Neural cell (in vitro differentiated cells): Measurements from ENCODE around the gene CDKAL1. TPM values are rescaled to one million over a fixed set of nuclear protein-coding genes. Genes with fewer than 3 reads are reported as not detected.

Experiments
- H2AFZ ChIP-seq: fragments of 200-600, 300-800 bp; sonication (generic), shearing (Covaris generic); 2 replicates; pipeline ENCODE4 v1.6.0; 2014; ENCODE audit warnings: low read depth, mild to moderate bottlenecking, antibody characterized with exemption, low read length, moderate library complexity
- H3F3A ChIP-seq: fragments of 200-600 bp; shearing (Covaris generic); 2 replicates; pipeline ENCODE4 v1.6.1; 2016; ENCODE audit warnings: mild to moderate bottlenecking, moderate library complexity, mixed read lengths, antibody characterized with exemption, low read length; ENCODE audit not compliant: insufficient read depth, poor library complexity, severe bottlenecking
- H3K27ac ChIP-seq: fragments of 200-600, 300-800 bp; sonication (generic), shearing (Covaris generic); 2 replicates; pipeline ENCODE4 v1.5.1; 2014; ENCODE audit warnings: mild to moderate bottlenecking, low read length, moderate library complexity
- H3K27me3 ChIP-seq: fragments of 300-800, 200-600 bp; sonication (generic), shearing (Covaris generic); 2 replicates; pipeline ENCODE4 v1.6.0; 2014; ENCODE audit warnings: mild to moderate bottlenecking, low read depth, low read length, moderate library complexity; ENCODE audit not compliant: insufficient read depth
- H3K36me3 ChIP-seq: fragments of 300-800, 200-600 bp; sonication (generic), shearing (Covaris generic); 2 replicates; pipeline ENCODE4 v1.5.1; 2014; ENCODE audit warnings: mild to moderate bottlenecking, antibody characterized with exemption, low read length, moderate library complexity; ENCODE audit not compliant: insufficient read depth
- H3K4me2 ChIP-seq: fragments of 300-800, 200-600 bp; sonication (generic), shearing (Covaris generic); 2 replicates; pipeline ENCODE4 v1.6.0; 2014; ENCODE audit warnings: mild to moderate bottlenecking, low read length
- H3K4me3 ChIP-seq: fragments of 300-800, 200-600 bp; sonication (generic), shearing (Covaris generic); 2 replicates; pipeline ENCODE4 v1.5.1; 2014; ENCODE audit warnings: mild to moderate bottlenecking, low read length, moderate library complexity
- H3K79me2 ChIP-seq: fragments of 200-600 bp; shearing (Covaris generic); replicated peaks from 2 replicates; pipeline ENCODE4 v1.6.0; 2014; ENCODE audit warnings: mild to moderate bottlenecking, low read length, moderate library complexity; ENCODE audit not compliant: insufficient read depth
- H3K9ac ChIP-seq: fragments of 300-800, 200-600 bp; sonication (generic), shearing (Covaris generic); 2 replicates; pipeline ENCODE4 v1.6.1; 2016; ENCODE audit warnings: mild to moderate bottlenecking, low read length, mixed read lengths
- H3K9me2 ChIP-seq: fragments of 200-600 bp; shearing (Covaris generic); 2 replicates; pipeline ENCODE4 v1.6.1; 2016; ENCODE audit warnings: mild to moderate bottlenecking, low read length, mixed read lengths; ENCODE audit not compliant: insufficient read depth
- H3K9me3 ChIP-seq: fragments of 200-600, 300-800 bp; sonication (generic), shearing (Covaris generic); 2 replicates; pipeline ENCODE4 v1.6.1; 2016; ENCODE audit warnings: mild to moderate bottlenecking, mixed run types, low read length, moderate library complexity, mixed read lengths
- H4K20me1 ChIP-seq: fragments of 200-600 bp; shearing (Covaris generic); 2 replicates; pipeline ENCODE4 v1.6.1; 2016; ENCODE audit warnings: mild to moderate bottlenecking, mixed run types; ENCODE audit not compliant: insufficient read depth
- EP300 ChIP-seq: fragments of 450-650 bp; conservative IDR thresholded peaks from 2 replicates; pipeline ENCODE4 v1.6.1; 2014; ENCODE audit warnings: antibody characterized with exemption, mild to moderate bottlenecking, moderate library complexity; ENCODE audit not compliant: poor library complexity, severe bottlenecking
- EZH2 ChIP-seq: fragments of 200-600, 300-800 bp; shearing (Covaris generic), sonication (generic); IDR thresholded peaks from 2 replicates; pipeline ENCODE4 v1.6.1; 2014; ENCODE audit warnings: antibody characterized with exemption, low read length, borderline replicate concordance, mild to moderate bottlenecking; ENCODE audit not compliant: insufficient read depth, poor library complexity, severe bottlenecking
- MXI1 ChIP-seq: fragments of 450-650 bp; conservative IDR thresholded peaks from 2 replicates; pipeline ENCODE4 v1.6.1; 2014; ENCODE audit warnings: antibody characterized with exemption, mild to moderate bottlenecking; ENCODE audit not compliant: poor library complexity, severe bottlenecking
- POLR2AphosphoS5 ChIP-seq: IDR thresholded peaks from 2 replicates; pipeline ENCODE4 v1.6.1; 2012
- RAD21 ChIP-seq: fragments of 450-650 bp; conservative IDR thresholded peaks from 2 replicates; pipeline ENCODE4 v1.6.1; 2014; ENCODE audit warnings: antibody characterized with exemption, mild to moderate bottlenecking, moderate library complexity
- SMC3 ChIP-seq: fragments of 450-650 bp; conservative IDR thresholded peaks from 2 replicates; pipeline ENCODE4 v1.6.1; 2014; ENCODE audit warnings: antibody characterized with exemption, mild to moderate bottlenecking, moderate library complexity; ENCODE audit not compliant: poor library complexity
- TAF1 ChIP-seq: IDR thresholded peaks from 2 replicates; pipeline ENCODE4 v1.6.1; 2012; ENCODE audit warnings: low read depth
- polyA plus RNA-seq: library from polyadenylated mRNA; depleted of rRNA; stranded (reverse); fragments of >200 nt; gene quantifications from 2 replicates; pipeline ENCODE4 v1.2.3, GENCODE V29; 2014
- TF ChIP-seq, protein P1 (sequence below): fragments of 450-650 bp; IDR thresholded peaks from 2 replicates; pipeline ENCODE4 v1.5.1; 2014; ENCODE audit warnings: antibody characterized with exemption, mild to moderate bottlenecking, moderate library complexity; ENCODE audit not compliant: poor library complexity, severe bottlenecking
- TF ChIP-seq, protein P2 (sequence below): IDR thresholded peaks from 2 replicates; pipeline ENCODE4 v1.6.1; 2012; ENCODE audit warnings: borderline replicate concordance

CDKAL1 gene
- polyA plus RNA-seq, 1 donor from 2014 or later, result 10.7 TPM

DNA sequence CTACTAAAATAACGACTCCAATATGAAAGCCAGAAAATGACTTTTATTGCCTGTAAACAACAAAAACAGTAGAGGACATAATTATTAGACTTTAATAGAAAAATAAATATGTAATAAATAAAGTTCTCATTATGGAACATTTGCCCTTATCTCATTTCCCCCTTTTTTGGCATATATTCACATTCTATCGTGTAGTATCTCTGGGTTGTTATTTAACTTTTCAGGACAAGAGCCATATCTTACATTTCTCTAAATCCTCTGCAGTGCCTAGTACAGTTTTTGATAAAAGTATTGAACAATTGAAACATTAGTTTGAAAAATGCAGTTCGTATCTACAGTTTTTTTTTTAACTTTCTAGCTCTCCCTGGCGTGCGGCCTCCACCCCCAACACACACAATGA, 617.3 kb downstream of the CDKAL1 start:
- no peaks in the 10 kb centered on the region for H3K79me2 ChIP-seq
- no peak overlapping the region for H2AFZ ChIP-seq
- peak overlapping the region; percentile 53 for H3K4me2 ChIP-seq
- H3K36me3 ChIP-seq, result no peaks in the 10 kb centered on the region
- H3K4me3 ChIP-seq, result peak overlapping the region; percentile 46
- peaks cover 5% of the 10 kb centered on the region for H3F3A ChIP-seq
- no peaks in the 10 kb centered on the region for H4K20me1 ChIP-seq
- H3K27me3 ChIP-seq, result no peaks in the 10 kb centered on the region
- H3K9ac ChIP-seq, result no peak overlapping the region
- no peaks in the 10 kb centered on the region for H3K9me2 ChIP-seq
- TF ChIP-seq, protein P1, sequence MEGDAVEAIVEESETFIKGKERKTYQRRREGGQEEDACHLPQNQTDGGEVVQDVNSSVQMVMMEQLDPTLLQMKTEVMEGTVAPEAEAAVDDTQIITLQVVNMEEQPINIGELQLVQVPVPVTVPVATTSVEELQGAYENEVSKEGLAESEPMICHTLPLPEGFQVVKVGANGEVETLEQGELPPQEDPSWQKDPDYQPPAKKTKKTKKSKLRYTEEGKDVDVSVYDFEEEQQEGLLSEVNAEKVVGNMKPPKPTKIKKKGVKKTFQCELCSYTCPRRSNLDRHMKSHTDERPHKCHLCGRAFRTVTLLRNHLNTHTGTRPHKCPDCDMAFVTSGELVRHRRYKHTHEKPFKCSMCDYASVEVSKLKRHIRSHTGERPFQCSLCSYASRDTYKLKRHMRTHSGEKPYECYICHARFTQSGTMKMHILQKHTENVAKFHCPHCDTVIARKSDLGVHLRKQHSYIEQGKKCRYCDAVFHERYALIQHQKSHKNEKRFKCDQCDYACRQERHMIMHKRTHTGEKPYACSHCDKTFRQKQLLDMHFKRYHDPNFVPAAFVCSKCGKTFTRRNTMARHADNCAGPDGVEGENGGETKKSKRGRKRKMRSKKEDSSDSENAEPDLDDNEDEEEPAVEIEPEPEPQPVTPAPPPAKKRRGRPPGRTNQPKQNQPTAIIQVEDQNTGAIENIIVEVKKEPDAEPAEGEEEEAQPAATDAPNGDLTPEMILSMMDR, result no peak
- TF ChIP-seq EP300, result no peak
- TF ChIP-seq MXI1, result no peak
- TF ChIP-seq EZH2, result no peak
- no peak for TF ChIP-seq TAF1
- TF ChIP-seq, protein P2, sequence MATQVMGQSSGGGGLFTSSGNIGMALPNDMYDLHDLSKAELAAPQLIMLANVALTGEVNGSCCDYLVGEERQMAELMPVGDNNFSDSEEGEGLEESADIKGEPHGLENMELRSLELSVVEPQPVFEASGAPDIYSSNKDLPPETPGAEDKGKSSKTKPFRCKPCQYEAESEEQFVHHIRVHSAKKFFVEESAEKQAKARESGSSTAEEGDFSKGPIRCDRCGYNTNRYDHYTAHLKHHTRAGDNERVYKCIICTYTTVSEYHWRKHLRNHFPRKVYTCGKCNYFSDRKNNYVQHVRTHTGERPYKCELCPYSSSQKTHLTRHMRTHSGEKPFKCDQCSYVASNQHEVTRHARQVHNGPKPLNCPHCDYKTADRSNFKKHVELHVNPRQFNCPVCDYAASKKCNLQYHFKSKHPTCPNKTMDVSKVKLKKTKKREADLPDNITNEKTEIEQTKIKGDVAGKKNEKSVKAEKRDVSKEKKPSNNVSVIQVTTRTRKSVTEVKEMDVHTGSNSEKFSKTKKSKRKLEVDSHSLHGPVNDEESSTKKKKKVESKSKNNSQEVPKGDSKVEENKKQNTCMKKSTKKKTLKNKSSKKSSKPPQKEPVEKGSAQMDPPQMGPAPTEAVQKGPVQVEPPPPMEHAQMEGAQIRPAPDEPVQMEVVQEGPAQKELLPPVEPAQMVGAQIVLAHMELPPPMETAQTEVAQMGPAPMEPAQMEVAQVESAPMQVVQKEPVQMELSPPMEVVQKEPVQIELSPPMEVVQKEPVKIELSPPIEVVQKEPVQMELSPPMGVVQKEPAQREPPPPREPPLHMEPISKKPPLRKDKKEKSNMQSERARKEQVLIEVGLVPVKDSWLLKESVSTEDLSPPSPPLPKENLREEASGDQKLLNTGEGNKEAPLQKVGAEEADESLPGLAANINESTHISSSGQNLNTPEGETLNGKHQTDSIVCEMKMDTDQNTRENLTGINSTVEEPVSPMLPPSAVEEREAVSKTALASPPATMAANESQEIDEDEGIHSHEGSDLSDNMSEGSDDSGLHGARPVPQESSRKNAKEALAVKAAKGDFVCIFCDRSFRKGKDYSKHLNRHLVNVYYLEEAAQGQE, result no peak
- peaks cover 3% of the 10 kb centered on the region for H3K9me3 ChIP-seq
- peak overlapping the region; percentile 75 for H3K27ac ChIP-seq

DNA sequence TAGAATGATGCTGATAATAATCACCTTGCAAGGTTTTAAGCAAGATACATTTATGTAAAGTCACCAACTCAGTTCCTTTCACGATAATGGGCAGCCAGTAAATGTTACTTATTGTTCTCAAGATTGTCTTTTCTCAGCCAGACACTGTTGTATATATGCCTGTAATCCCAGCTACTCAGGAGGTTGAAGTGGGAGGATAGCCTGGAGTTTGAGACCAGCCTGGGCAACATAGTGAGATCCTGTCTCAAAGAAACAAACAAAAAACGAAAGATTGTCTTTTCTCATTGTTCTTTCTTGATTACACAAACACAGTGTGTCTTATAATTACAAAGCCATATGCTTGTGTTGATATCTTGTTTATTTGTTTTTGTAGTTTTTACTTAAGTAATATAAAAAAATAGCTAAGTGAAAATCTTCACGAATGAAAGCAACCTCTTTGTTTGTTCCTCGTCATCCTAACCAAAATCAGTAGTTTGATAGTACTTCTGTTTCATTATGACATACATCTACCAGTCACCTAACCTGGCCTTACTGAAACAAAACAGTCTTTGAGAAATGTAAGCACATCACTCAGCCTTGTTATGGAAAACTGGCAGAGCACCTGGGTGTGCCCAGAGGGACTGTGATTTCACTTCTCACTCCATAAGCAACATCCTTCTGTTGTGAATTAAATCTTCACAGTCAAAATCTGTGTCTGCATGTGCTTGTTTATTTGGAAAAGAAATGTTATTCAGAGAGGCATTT, 623.1 kb downstream of the CDKAL1 start:
- Histone ChIP-seq H3K27me3 (no peaks in the 10 kb centered on the region), H4K20me1 (no peaks in the 10 kb centered on the region), H3K9ac (no peak overlapping the region), H3F3A (peaks cover 6% of the 10 kb centered on the region), H3K9me2 (no peaks in the 10 kb centered on the region), H3K9me3 (peaks cover 3% of the 10 kb centered on the region), H3K27ac (peak overlapping the region; percentile 43), H3K36me3 (no peaks in the 10 kb centered on the region), H3K79me2 (no peaks in the 10 kb centered on the region), H3K4me2 (peak overlapping the region; percentile 36), H3K4me3 (peak overlapping the region; percentile 36), H2AFZ (no peak overlapping the region)
- TF ChIP-seq TAF1 (no peak), EP300 (no peak), MXI1 (no peak), RAD21 (no peak)

DNA sequence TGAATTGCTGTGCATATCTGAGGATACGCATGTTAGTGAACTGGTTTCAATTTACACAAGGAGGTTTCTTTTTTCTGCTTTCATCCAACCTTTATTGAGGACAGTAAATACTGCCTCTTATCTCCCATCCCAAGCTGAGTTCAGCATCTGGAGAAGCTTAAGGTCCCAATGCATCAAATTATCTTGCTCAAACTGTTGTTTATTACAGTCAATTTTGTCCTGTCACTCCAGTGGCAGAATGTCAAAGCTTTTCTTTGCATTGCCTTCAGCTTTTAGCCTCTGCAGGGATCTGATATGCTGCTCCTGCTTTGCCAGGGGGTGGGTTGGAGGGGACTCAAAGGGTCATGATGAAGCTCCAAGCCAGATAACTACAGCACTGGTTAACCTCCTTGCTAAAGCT, 623.9 kb downstream of the CDKAL1 start:
- H3K9me3 ChIP-seq, result peaks cover 3% of the 10 kb centered on the region
- H3K27ac ChIP-seq, result peak overlapping the region; percentile 43
- H2AFZ ChIP-seq, result no peak overlapping the region
- peaks cover 6% of the 10 kb centered on the region for H3F3A ChIP-seq
- peak overlapping the region; percentile 1 for H3K9ac ChIP-seq
- H4K20me1 ChIP-seq, result no peaks in the 10 kb centered on the region
- H3K4me3 ChIP-seq, result peak overlapping the region; percentile 36
- no peaks in the 10 kb centered on the region for H3K79me2 ChIP-seq
- H3K27me3 ChIP-seq, result no peaks in the 10 kb centered on the region
- H3K36me3 ChIP-seq, result no peaks in the 10 kb centered on the region
- no peaks in the 10 kb centered on the region for H3K9me2 ChIP-seq
- H3K4me2 ChIP-seq, result peak overlapping the region; percentile 76
- TF ChIP-seq SMC3 (peak; percentile 23), EP300 (peak; percentile 91), TAF1 (no peak), EZH2 (no peak), MXI1 (peak; percentile 12), RAD21 (no peak), POLR2AphosphoS5 (peak; percentile 83)
- TF ChIP-seq, protein P1, result no peak
- TF ChIP-seq, protein P2, result peak; percentile 24
